ENCODE data around the gene CRB3.

- TF ChIP-seq, protein P1, sequence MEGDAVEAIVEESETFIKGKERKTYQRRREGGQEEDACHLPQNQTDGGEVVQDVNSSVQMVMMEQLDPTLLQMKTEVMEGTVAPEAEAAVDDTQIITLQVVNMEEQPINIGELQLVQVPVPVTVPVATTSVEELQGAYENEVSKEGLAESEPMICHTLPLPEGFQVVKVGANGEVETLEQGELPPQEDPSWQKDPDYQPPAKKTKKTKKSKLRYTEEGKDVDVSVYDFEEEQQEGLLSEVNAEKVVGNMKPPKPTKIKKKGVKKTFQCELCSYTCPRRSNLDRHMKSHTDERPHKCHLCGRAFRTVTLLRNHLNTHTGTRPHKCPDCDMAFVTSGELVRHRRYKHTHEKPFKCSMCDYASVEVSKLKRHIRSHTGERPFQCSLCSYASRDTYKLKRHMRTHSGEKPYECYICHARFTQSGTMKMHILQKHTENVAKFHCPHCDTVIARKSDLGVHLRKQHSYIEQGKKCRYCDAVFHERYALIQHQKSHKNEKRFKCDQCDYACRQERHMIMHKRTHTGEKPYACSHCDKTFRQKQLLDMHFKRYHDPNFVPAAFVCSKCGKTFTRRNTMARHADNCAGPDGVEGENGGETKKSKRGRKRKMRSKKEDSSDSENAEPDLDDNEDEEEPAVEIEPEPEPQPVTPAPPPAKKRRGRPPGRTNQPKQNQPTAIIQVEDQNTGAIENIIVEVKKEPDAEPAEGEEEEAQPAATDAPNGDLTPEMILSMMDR (IDR thresholded peaks at IDR 0.05) = no peak
- TF ChIP-seq POLR2A (IDR thresholded peaks at IDR 0.05) = no peak
- TF ChIP-seq POLR2AphosphoS5 (IDR thresholded peaks at IDR 0.05) = no peak
Measured at GRCh38 chr19:6465663-6466062, 1.6 kb downstream of the CRB3 start.
